GM12878 (cell line): ENCODE results near the gene CDKN2B-AS1. TPM values are rescaled to one million over a fixed set of nuclear protein-coding genes. Genes with fewer than 3 reads are reported as not detected.

Source experiments
- ATAC-seq: fragments of 200-7000 bp; cut with Tn5 transposase; 3 replicates; pipeline ENCODE4 v1.9.1; 2020; ENCODE audit warnings: mild to moderate bottlenecking, moderate library complexity
- BruUV-seq: library from RNA; stranded (reverse); fragments of 400-500 nt; replicated peaks from 2 replicates; lab custom pipeline; 2021; lab: Mats Ljungman, UMichigan
- CTCF ChIA-PET: fragments of 300-600 bp; sonication (Branson Sonifier 250); formaldehyde crosslinking; extraction: SDS; loops from one replicate; lab custom pipeline; 2021; ENCODE audit warnings: inconsistent platforms; lab: Yijun Ruan, JAX
- POLR2A ChIA-PET: fragments of 350-600 bp; formaldehyde crosslinking; extraction: SDS; loops from one replicate; lab custom pipeline; 2021; ENCODE audit warnings: inconsistent platforms; lab: Charles Lee
- RAD21 ChIA-PET: fragments of 300-600 bp; sonication (Branson Sonifier 250); formaldehyde crosslinking; loops from one replicate; lab custom pipeline; 2023; ENCODE audit warnings: antibody characterized with exemption; ENCODE audit not compliant: unreplicated experiment; lab: Charles Lee
- SMC1A ChIA-PET: fragments of 300-600 bp; sonication (Branson Sonifier 250); formaldehyde crosslinking; loops from one replicate; lab custom pipeline; 2023; ENCODE audit not compliant: unreplicated experiment, uncharacterized antibody; lab: Charles Lee
- DNase-seq: peaks from one replicate; pipeline ENCODE4 v3.0.0-alpha.2; 2011; ENCODE audit warnings: low read depth, low spot score
- FAIRE-seq: peaks from 3 replicates; lab custom pipeline; 2011; peaks lifted over from hg19 to GRCh38; lab: Jason Lieb, UNC
- H2AFZ ChIP-seq: 2 replicates; pipeline ENCODE4 v1.6.0; 2011; ENCODE audit warnings: low read depth, low read length, control low read depth; ENCODE audit not compliant: control insufficient read depth
- H3K27ac ChIP-seq: 2 replicates; pipeline ENCODE4 v1.5.1; 2011; ENCODE audit warnings: control low read depth; ENCODE audit not compliant: control insufficient read depth, insufficient read depth
- H3K27me3 ChIP-seq, 2 experiments: replicated peaks in 1 of 2; 2 replicates each; pipeline versions ENCODE4 v1.6.0 to v1.6.1; 2011; ENCODE audit warnings: low read length in 1 of 2; ENCODE audit not compliant: control insufficient read depth in 2 of 2, insufficient read depth in 2 of 2
- H3K36me3 ChIP-seq, 2 experiments: 2 replicates each; pipeline ENCODE4 v1.5.1; 2011; ENCODE audit warnings: low read length in 1 of 2; ENCODE audit not compliant: control insufficient read depth in 2 of 2, insufficient read depth in 2 of 2
- H3K4me1 ChIP-seq: 2 replicates; pipeline ENCODE4 v1.6.1; 2011; ENCODE audit warnings: mild to moderate bottlenecking, low read length, moderate library complexity, mixed read lengths; ENCODE audit not compliant: control insufficient read depth, insufficient read depth
- H3K4me2 ChIP-seq: 2 replicates; pipeline ENCODE4 v1.6.0; 2011; ENCODE audit warnings: control low read depth; ENCODE audit not compliant: control insufficient read depth, insufficient read depth
- H3K4me3 ChIP-seq: fragments of 200-600 bp; sonication (generic); 2 replicates; pipeline ENCODE4 v1.5.1; 2016
- H3K79me2 ChIP-seq: 2 replicates; pipeline ENCODE4 v1.6.0; 2011; ENCODE audit warnings: low read length; ENCODE audit not compliant: control insufficient read depth, insufficient read depth
- H3K9ac ChIP-seq: 2 replicates; pipeline ENCODE4 v1.8.0; 2011; ENCODE audit warnings: low read length, control low read depth, mixed read lengths; ENCODE audit not compliant: control insufficient read depth, insufficient read depth
- H3K9me3 ChIP-seq: replicated peaks from 3 replicates; pipeline ENCODE4 v1.5.1; 2011; ENCODE audit warnings: mild to moderate bottlenecking, low read length; ENCODE audit not compliant: control insufficient read depth, insufficient read depth
- H4K20me1 ChIP-seq: 2 replicates; pipeline ENCODE4 v1.6.0; 2011; ENCODE audit not compliant: control insufficient read depth, insufficient read depth
- CREB1 ChIP-seq: IDR thresholded peaks from 2 replicates; pipeline ENCODE4 v1.6.1; 2012; ENCODE audit warnings: low read depth, mild to moderate bottlenecking, inconsistent platforms
- GABPA ChIP-seq: IDR thresholded peaks from 2 replicates; pipeline ENCODE4 v1.6.1; 2014; ENCODE audit warnings: antibody characterized with exemption, low read depth, mild to moderate bottlenecking, inconsistent platforms
- HDAC2 ChIP-seq: fragments of 200-600 bp; sonication (generic); IDR thresholded peaks from 2 replicates; pipeline ENCODE4 v1.6.1; 2017
- JUNB ChIP-seq: IDR thresholded peaks from 2 replicates; pipeline ENCODE4 v1.6.1; 2016; ENCODE audit warnings: antibody characterized with exemption, mild to moderate bottlenecking
- MXI1 ChIP-seq: fragments of 150-350 bp; IDR thresholded peaks from 2 replicates; pipeline ENCODE4 v1.6.1; 2011; ENCODE audit warnings: low read depth, mild to moderate bottlenecking, inconsistent platforms, low read length, improper control_type of control experiment
- NR2F1 ChIP-seq: fragments of 450-650 bp; conservative IDR thresholded peaks from 2 replicates; pipeline ENCODE4 v1.6.1; 2017; ENCODE audit warnings: mild to moderate bottlenecking
- POLR2A ChIP-seq: IDR thresholded peaks from 2 replicates; pipeline ENCODE4 v1.6.1; 2011; ENCODE audit warnings: low read depth, mild to moderate bottlenecking, low read length
- POLR2AphosphoS5 ChIP-seq: IDR thresholded peaks from 2 replicates; pipeline ENCODE4 v1.6.1; 2011; ENCODE audit warnings: mild to moderate bottlenecking, low read length, inconsistent platforms
- POU2F2 ChIP-seq: IDR thresholded peaks from 3 replicates; pipeline ENCODE4 v1.6.1; 2011; ENCODE audit warnings: low read depth, mild to moderate bottlenecking, low read length, borderline replicate concordance
- RUNX3 ChIP-seq: IDR thresholded peaks from 2 replicates; pipeline ENCODE4 v1.6.1; 2012; ENCODE audit warnings: low read length, inconsistent platforms
- SMC3 ChIP-seq: IDR thresholded peaks from 2 replicates; pipeline ENCODE4 v1.6.1; 2011; ENCODE audit warnings: low read length, improper control_type of control experiment, borderline replicate concordance
- STAT1 ChIP-seq: fragments of 450-650 bp; conservative IDR thresholded peaks from 2 replicates; pipeline ENCODE4 v1.6.1; 2014; ENCODE audit warnings: antibody characterized with exemption, mild to moderate bottlenecking
- TAF1 ChIP-seq: IDR thresholded peaks from 2 replicates; pipeline ENCODE4 v1.6.1; 2011; ENCODE audit warnings: mild to moderate bottlenecking, low read depth, low read length, borderline replicate concordance
- YBX1 ChIP-seq: fragments of 450-650 bp; IDR thresholded peaks from 2 replicates; pipeline ENCODE4 v1.6.1; 2016; ENCODE audit warnings: antibody characterized with exemption
- ZNF207 ChIP-seq: fragments of 450-650 bp; IDR thresholded peaks from 2 replicates; pipeline ENCODE4 v1.6.1; 2014; ENCODE audit warnings: antibody characterized with exemption, mild to moderate bottlenecking, borderline replicate concordance
- ZZZ3 ChIP-seq: IDR thresholded peaks from 2 replicates; pipeline ENCODE4 v1.6.1; 2011; ENCODE audit warnings: low read depth; ENCODE audit not compliant: control insufficient read depth, insufficient read length
- WGBS: methylation state at CpG from one replicate; pipeline ENCODE4 v1.1.6; 2016; ENCODE audit warnings: low lambda C conversion rate; ENCODE audit not compliant: insufficient replicate concordance, insufficient coverage; ENCODE audit errors: missing lambda C conversion rate; 5-methylcytosine and 5-hydroxymethylcytosine counted together
- in situ Hi-C: fragments of 300-500 bp; cut with MboI; formaldehyde crosslinking; loops from 9 replicates; pipeline ENCODE4 v1.14.3; 2018; ENCODE audit warnings: mixed read lengths
- intact Hi-C: fragments of 100-400 bp; cut with micrococcal nuclease; formaldehyde crosslinking; loops from one replicate; pipeline ENCODE4 v1.14.2; 2022; ENCODE audit not compliant: unreplicated experiment
- polyA plus RNA-seq, 11 experiments: library from polyadenylated mRNA; depleted of rRNA in 4 of 11; unstranded in 6 of 11; stranded (reverse) in 5 of 11; fragments of >200 nt; fragmentation: Nextera tagmentation in 4 of 11; fragmentation: Illumina TruSeq in 1 of 11; extraction: Ambion mirVana in 4 of 11; extraction: Trizol in 1 of 11; gene quantifications; 1 replicate in 1 of 11; 2 replicates in 10 of 11; pipeline versions ENCODE4 v1.2.1 to v1.2.3, GENCODE V29; 2011 to 2016; ENCODE audit warnings: inconsistent platforms in 2 of 11, missing spikeins in 2 of 11, low read depth in 1 of 11
- total RNA-seq, 4 experiments: library from RNA; depleted of rRNA in 3 of 4; stranded (reverse); fragments of >200 nt in 3 of 4; fragmentation: Illumina TruSeq in 1 of 4; extraction: Trizol in 1 of 4; gene quantifications; 2 replicates each; pipeline versions ENCODE4 v1.2.1 to v1.2.3, GENCODE V29; 2013 to 2021
- TF ChIP-seq, protein P1 (sequence below): fragments of 450-650 bp; conservative IDR thresholded peaks from 2 replicates; pipeline ENCODE4 v1.6.1; 2017; ENCODE audit warnings: mild to moderate bottlenecking, moderate library complexity

Gene CDKN2B-AS1
- total and polyA plus RNA-seq, 10 of the 15 experiments (the other 5 are each of a cell fraction or from before 2014, with no cell fraction given), result 0.22 to 2.2 (median 1.0) TPM; not detected in 1

DNA sequence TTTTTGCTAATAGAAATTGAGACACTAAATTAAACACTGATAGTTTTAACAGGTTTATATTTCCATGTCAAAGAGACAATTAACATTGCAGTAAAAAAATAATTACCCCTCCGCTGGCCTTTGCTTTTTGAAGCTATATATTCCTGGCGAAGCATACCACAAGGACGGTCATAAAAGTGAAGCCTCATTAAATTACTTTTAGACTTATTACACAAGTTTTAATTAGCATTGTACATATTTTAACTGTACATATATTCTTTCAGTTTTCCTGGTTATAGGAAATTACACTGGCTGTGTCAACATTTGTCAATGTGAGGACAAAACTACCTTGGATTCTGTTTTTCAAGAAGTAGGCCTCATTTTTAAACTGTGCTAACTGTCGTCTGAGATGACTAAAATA lies 1.6 kb upstream of the CDKN2B-AS1 start:
- no peak for FAIRE-seq

DNA sequence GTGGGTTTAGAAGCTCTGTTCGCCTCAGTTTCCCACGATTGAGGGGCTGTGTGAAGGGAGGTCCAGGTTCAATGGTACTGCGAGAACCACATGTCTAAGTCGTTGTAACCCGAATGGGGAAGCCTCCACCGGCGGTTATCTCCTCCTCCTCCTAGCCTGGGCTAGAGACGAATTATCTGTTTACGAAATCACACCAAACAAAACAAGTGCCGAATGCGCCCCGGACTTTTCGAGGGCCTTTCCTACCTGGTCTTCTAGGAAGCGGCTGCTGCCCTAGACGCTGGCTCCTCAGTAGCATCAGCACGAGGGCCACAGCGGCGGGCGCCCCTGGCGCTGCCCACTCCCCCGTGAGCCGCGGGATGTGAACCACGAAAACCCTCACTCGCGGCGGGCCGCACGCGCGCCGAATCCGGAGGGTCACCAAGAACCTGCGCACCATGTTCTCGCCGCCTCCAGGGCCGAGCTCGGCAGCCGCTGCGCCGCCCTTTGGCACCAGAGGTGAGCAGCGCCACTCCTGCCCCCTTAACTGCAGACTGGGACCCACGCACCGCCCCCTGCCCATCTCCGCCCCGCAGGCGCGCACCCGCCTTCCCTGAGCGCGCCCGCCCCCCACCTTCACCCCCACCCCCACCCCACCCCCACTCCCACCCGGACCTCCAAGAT lies 567 bp upstream of the CDKN2B-AS1 start, which contains the start of gene CDKN2A:
Gene CDKN2A, minus strand, starts transcription at position 500 of the 663 bp plus-strand sequence.
- RAD21 ChIA-PET, result interaction anchor here (1.0 to 1.9 kb wide), 3 partner anchors 15 to 181 kb away, joined by 3 to 6 read pairs (median 4); partner anchors contain the start of gene CDKN2B
- CTCF ChIA-PET, result interaction anchor here (1.0 to 7.9 kb wide), 4 partner anchors 14 to 250 kb away, joined by 4 to 54 read pairs (median 4); partner anchors contain the start of gene CDKN2B
- peaks cover 6% of the 10 kb centered on the region; the same call in 2 of the 3 replicates for H3K9me3 ChIP-seq
- ATAC-seq (peak; percentile 78), FAIRE-seq (peak; percentile 7), DNase-seq (no peak)
- in situ Hi-C loops (no loop called here), intact Hi-C loops (loop anchor here (5.0 kb wide), 1 partner anchor 162 kb away; no protein-coding TSS in a partner anchor)
- peak within 1 kb of the TSS; percentile 93 for H2AFZ ChIP-seq
- WGBS, result 2% methylated on average over 47 of the region's 53 CpGs
- peaks cover 4% of the 10 kb centered on the region; the same call in 1 of the 2 replicates for H3K4me1 ChIP-seq
- POLR2A ChIA-PET, result no interaction called here
- peak within 1 kb of the TSS; percentile 93 for H3K9ac ChIP-seq
- H3K79me2 ChIP-seq, result peaks cover 34% of the 10 kb centered on the region
- BruUV-seq, result no TSS peak
- H3K27ac ChIP-seq, result peak within 1 kb of the TSS; percentile 91
- no peaks in the 10 kb centered on the region for H3K36me3 ChIP-seq
- H3K4me3 ChIP-seq, result peak within 1 kb of the TSS; percentile 89
- H3K27me3 ChIP-seq, result no peaks in the 10 kb centered on the region
- SMC1A ChIA-PET, result interaction anchor here (1.1 to 1.4 kb wide), 2 partner anchors 9 to 110 kb away, joined by 3 to 4 read pairs; no protein-coding TSS in a partner anchor
- peak within 1 kb of the TSS; percentile 96 for H3K4me2 ChIP-seq
- H4K20me1 ChIP-seq, result no peaks in the 10 kb centered on the region
- TF ChIP-seq POLR2A (peak; percentile 86), YBX1 (no peak), POLR2AphosphoS5 (0 out of 2 replicates have a peak, but pooled peaks have one; percentile 18), RUNX3 (peak; percentile 38), CREB1 (no peak), MXI1 (peak; percentile 36; the same call in 1 of the 2 replicates), SMC3 (no peak), ZZZ3 (no peak), POU2F2 (no peak)
- TF ChIP-seq, protein P1, sequence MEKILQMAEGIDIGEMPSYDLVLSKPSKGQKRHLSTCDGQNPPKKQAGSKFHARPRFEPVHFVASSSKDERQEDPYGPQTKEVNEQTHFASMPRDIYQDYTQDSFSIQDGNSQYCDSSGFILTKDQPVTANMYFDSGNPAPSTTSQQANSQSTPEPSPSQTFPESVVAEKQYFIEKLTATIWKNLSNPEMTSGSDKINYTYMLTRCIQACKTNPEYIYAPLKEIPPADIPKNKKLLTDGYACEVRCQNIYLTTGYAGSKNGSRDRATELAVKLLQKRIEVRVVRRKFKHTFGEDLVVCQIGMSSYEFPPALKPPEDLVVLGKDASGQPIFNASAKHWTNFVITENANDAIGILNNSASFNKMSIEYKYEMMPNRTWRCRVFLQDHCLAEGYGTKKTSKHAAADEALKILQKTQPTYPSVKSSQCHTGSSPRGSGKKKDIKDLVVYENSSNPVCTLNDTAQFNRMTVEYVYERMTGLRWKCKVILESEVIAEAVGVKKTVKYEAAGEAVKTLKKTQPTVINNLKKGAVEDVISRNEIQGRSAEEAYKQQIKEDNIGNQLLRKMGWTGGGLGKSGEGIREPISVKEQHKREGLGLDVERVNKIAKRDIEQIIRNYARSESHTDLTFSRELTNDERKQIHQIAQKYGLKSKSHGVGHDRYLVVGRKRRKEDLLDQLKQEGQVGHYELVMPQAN, result peak; percentile 53; the same call in 1 of the 2 replicates

More for the DNA sequence above, 1.6 kb upstream of the CDKN2B-AS1 start:
- no peak for DNase-seq
- H3K4me3 ChIP-seq, result peak overlapping the region; percentile 80
- 79% methylated on average over 4 of the region's 4 CpGs for WGBS
- ChIA-PET CTCF (interaction anchor here (0.6 to 7.9 kb wide), 3 partner anchors 15 to 599 kb away, joined by 3 to 54 read pairs (median 8); partner anchors contain the start of gene CDKN2B), POLR2A (no interaction called here), SMC1A (interaction anchor here (0.8 to 2.7 kb wide), 2 partner anchors 16 to 160 kb away, joined by 3 to 14 read pairs; partner anchors contain the start of gene CDKN2B), RAD21 (interaction anchor here (1.0 kb wide), 1 partner anchor 159 kb away, joined by 3 read pairs; no protein-coding TSS in a partner anchor)
- intact Hi-C loops, result loop anchor here (5.0 kb wide), 1 partner anchor 161 kb away; no protein-coding TSS in a partner anchor
- no TSS peak for BruUV-seq
- no peak overlapping the region; the same call in 1 of the 2 replicates for H2AFZ ChIP-seq
- H3K36me3 ChIP-seq, result no peaks in the 10 kb centered on the region
- peak overlapping the region; percentile 88 for H3K4me2 ChIP-seq
- in situ Hi-C loops, result no loop called here
- no peak for ATAC-seq
- TF ChIP-seq STAT1 (no peak), HDAC2 (no peak), GABPA (no peak), ZNF207 (no peak), TAF1 (no peak), JUNB (no peak), NR2F1 (no peak)
- H3K9me3 ChIP-seq, result peaks cover 6% of the 10 kb centered on the region; the same call in 2 of the 3 replicates
- H3K27me3 ChIP-seq, result no peaks in the 10 kb centered on the region
- peak overlapping the region; percentile 86 for H3K9ac ChIP-seq
- H4K20me1 ChIP-seq, result no peaks in the 10 kb centered on the region
- H3K27ac ChIP-seq, result peak overlapping the region; percentile 86
- H3K4me1 ChIP-seq, result peaks cover 4% of the 10 kb centered on the region; the same call in 1 of the 2 replicates
- peaks cover 34% of the 10 kb centered on the region for H3K79me2 ChIP-seq
